Activated CD4-positive, CD25-positive, alpha-beta regulatory T cell treated with anti-CD3 and anti-CD28 coated beads, Interleukin-2, amount 50 U/mL, for 72 hours (primary cell): ENCODE measurements around the gene AP5S1.
"Not testable (repeated sequence)": the region's sequence is repeated elsewhere in the genome, so short reads cannot be mapped to it uniquely, and the experiment has no call there.

Source experiments
- DNase-seq: peaks from one replicate; pipeline ENCODE4 v3.0.0; 2021

Gene AP5S1

GRCh38 chr20:3812975-3813847 lies 7.1 kb upstream of the AP5S1 start:
- DNase-seq = no peak

- DNase-seq = no peak
Observed at GRCh38 chr20:3813848-3814581, 6.3 kb upstream of the AP5S1 start.

- no peak for DNase-seq
Observed at GRCh38 chr20:3814928-3815495, 5.3 kb upstream of the AP5S1 start.

- no peak for DNase-seq
Observed at GRCh38 chr20:3815703-3816315, 4.5 kb upstream of the AP5S1 start.

- no peak for DNase-seq
Observed at GRCh38 chr20:3818155-3819151, 1.9 kb upstream of the AP5S1 start.

GRCh38 chr20:3819411-3820047 lies 818 bp upstream of the AP5S1 start:
- no peak for DNase-seq

- no peak for DNase-seq
Observed at GRCh38 chr20:3820901-3821727, 767 bp downstream of the AP5S1 start.

GRCh38 chr20:3821996-3822395 lies 1.6 kb downstream of the AP5S1 start:
- DNase-seq = no peak

GRCh38 chr20:3823881-3824280 lies 3.5 kb downstream of the AP5S1 start:
- no peak for DNase-seq

GRCh38 chr20:3825526-3825925 lies 5.2 kb downstream of the AP5S1 start:
- DNase-seq = no peak

GRCh38 chr20:3826420-3826819 lies 6.1 kb downstream of the AP5S1 start:
- DNase-seq = no peak

GRCh38 chr20:3828798-3829197 lies 8.5 kb downstream of the AP5S1 start:
- no peak for DNase-seq

- DNase-seq = not testable (repeated sequence)
Observed at GRCh38 chr20:3829891-3830290, 9.5 kb downstream of the AP5S1 start.

- DNase-seq = no peak
Observed at GRCh38 chr20:3836132-3836531, 15.8 kb downstream of the AP5S1 start.

- no peak for DNase-seq
Observed at GRCh38 chr20:3839328-3839727, 19.0 kb downstream of the AP5S1 start.

- not testable (repeated sequence) for DNase-seq
Observed at GRCh38 chr20:3840201-3840600, 19.9 kb downstream of the AP5S1 start.

GRCh38 chr20:3842348-3842930 lies 22.1 kb downstream of the AP5S1 start:
- DNase-seq = no peak

GRCh38 chr20:3843490-3843889 lies 23.1 kb downstream of the AP5S1 start:
- DNase-seq = no peak

GRCh38 chr20:3843990-3844619 lies 23.8 kb downstream of the AP5S1 start:
- DNase-seq = not testable (repeated sequence)

- DNase-seq = peak; percentile 42
Observed at GRCh38 chr20:3846378-3846739, 26.0 kb downstream of the AP5S1 start.
